ENCODE data around the gene TBCD. TPM values are rescaled to one million over a fixed set of nuclear protein-coding genes. Genes with fewer than 3 reads are reported as not detected.
A peak's percentile ranks its signal among the peaks of the same experiment; 100 is the strongest.

The TBCD gene
- total and polyA plus RNA-seq, 4 donors, result 56.3 to 140 (median 92.8) TPM

GRCh38 chr17:82876602-82877379 lies 124.9 kb downstream of the TBCD start:
- Histone ChIP-seq H3K27ac (ENCODE audit: low read depth, low read length) (no peak overlapping the region), H3K4me3 (ENCODE audit: low read depth, low read length) (no peak overlapping the region), H3K9me3 (ENCODE audit: control insufficient read depth, insufficient read depth, low read length) (no peaks in the 10 kb centered on the region), H3K36me3 (ENCODE audit: control insufficient read depth, insufficient read depth, low read length) (peaks cover 47% of the 10 kb centered on the region), H3K27me3 (ENCODE audit: control insufficient read depth, insufficient read depth, low read length) (no peaks in the 10 kb centered on the region), H3K4me1 (ENCODE audit: control insufficient read depth, insufficient read depth, low read length) (peaks cover 22% of the 10 kb centered on the region)
- WGBS (ENCODE audit: insufficient coverage), result 37% methylated on average over 10 of the region's 14 CpGs
- DNase-seq (ENCODE audit: low read depth in 4 of 6, low spot score in 6 of 6), result peak in 4 of 6 donors; percentile 36 to 86 (median 64)

- Histone ChIP-seq H3K4me3 (ENCODE audit: low read depth, low read length) (no peak overlapping the region), H3K27ac (ENCODE audit: low read depth, low read length) (no peak overlapping the region), H3K4me1 (ENCODE audit: control insufficient read depth, insufficient read depth, low read length) (peaks cover 34% of the 10 kb centered on the region), H3K9me3 (ENCODE audit: control insufficient read depth, insufficient read depth, low read length) (no peaks in the 10 kb centered on the region), H3K27me3 (ENCODE audit: control insufficient read depth, insufficient read depth, low read length) (no peaks in the 10 kb centered on the region), H3K36me3 (ENCODE audit: control insufficient read depth, insufficient read depth, low read length) (peaks cover 45% of the 10 kb centered on the region)
- WGBS (ENCODE audit: insufficient coverage), result 62% methylated on average over 3 of the region's 9 CpGs
- no peak for DNase-seq (ENCODE audit: low read depth in 4 of 6, low spot score in 6 of 6)
Measured at GRCh38 chr17:82878527-82878926, 126.7 kb downstream of the TBCD start.

- Histone ChIP-seq H3K36me3 (ENCODE audit: control insufficient read depth, insufficient read depth, low read length) (peaks cover 45% of the 10 kb centered on the region), H3K27me3 (ENCODE audit: control insufficient read depth, insufficient read depth, low read length) (no peaks in the 10 kb centered on the region), H3K27ac (ENCODE audit: low read depth, low read length) (no peak overlapping the region), H3K4me1 (ENCODE audit: control insufficient read depth, insufficient read depth, low read length) (peaks cover 42% of the 10 kb centered on the region), H3K4me3 (ENCODE audit: low read depth, low read length) (no peak overlapping the region), H3K9me3 (ENCODE audit: control insufficient read depth, insufficient read depth, low read length) (no peaks in the 10 kb centered on the region)
- WGBS (ENCODE audit: insufficient coverage), result 96% methylated on average over 12 of the region's 15 CpGs
- DNase-seq (ENCODE audit: low read depth in 4 of 6, low spot score in 6 of 6), result no peak
Measured at GRCh38 chr17:82879241-82879640, 127.4 kb downstream of the TBCD start.

GRCh38 chr17:82880620-82881323 lies 128.9 kb downstream of the TBCD start:
- WGBS (ENCODE audit: insufficient coverage), result 81% methylated on average over 19 of the region's 25 CpGs
- no peaks in the 10 kb centered on the region for H3K9me3 ChIP-seq (ENCODE audit: control insufficient read depth, insufficient read depth, low read length)
- H3K36me3 ChIP-seq (ENCODE audit: control insufficient read depth, insufficient read depth, low read length), result peaks cover 45% of the 10 kb centered on the region
- H3K27ac ChIP-seq (ENCODE audit: low read depth, low read length), result no peak overlapping the region
- peaks cover 51% of the 10 kb centered on the region for H3K4me1 ChIP-seq (ENCODE audit: control insufficient read depth, insufficient read depth, low read length)
- no peaks in the 10 kb centered on the region for H3K27me3 ChIP-seq (ENCODE audit: control insufficient read depth, insufficient read depth, low read length)
- no peak overlapping the region for H3K4me3 ChIP-seq (ENCODE audit: low read depth, low read length)
- no peak for DNase-seq (ENCODE audit: low read depth in 4 of 6, low spot score in 6 of 6)

GRCh38 chr17:82881324-82881823 lies 129.5 kb downstream of the TBCD start:
- Histone ChIP-seq H3K9me3 (ENCODE audit: control insufficient read depth, insufficient read depth, low read length) (no peaks in the 10 kb centered on the region), H3K36me3 (ENCODE audit: control insufficient read depth, insufficient read depth, low read length) (peaks cover 48% of the 10 kb centered on the region), H3K4me3 (ENCODE audit: low read depth, low read length) (no peak overlapping the region), H3K4me1 (ENCODE audit: control insufficient read depth, insufficient read depth, low read length) (peaks cover 50% of the 10 kb centered on the region), H3K27ac (ENCODE audit: low read depth, low read length) (no peak overlapping the region), H3K27me3 (ENCODE audit: control insufficient read depth, insufficient read depth, low read length) (no peaks in the 10 kb centered on the region)
- 77% methylated on average over 16 of the region's 21 CpGs for WGBS (ENCODE audit: insufficient coverage)
- no peak for DNase-seq (ENCODE audit: low read depth in 4 of 6, low spot score in 6 of 6)

GRCh38 chr17:82881900-82882714 lies 130.2 kb downstream of the TBCD start:
- no peak for DNase-seq (ENCODE audit: low read depth in 4 of 6, low spot score in 6 of 6)
- WGBS (ENCODE audit: insufficient coverage), result 93% methylated on average over 17 of the region's 17 CpGs

GRCh38 chr17:82882715-82883418 lies 131.0 kb downstream of the TBCD start:
- H3K9me3 ChIP-seq (ENCODE audit: control insufficient read depth, insufficient read depth, low read length), result peaks cover 4% of the 10 kb centered on the region
- H3K36me3 ChIP-seq (ENCODE audit: control insufficient read depth, insufficient read depth, low read length), result peaks cover 54% of the 10 kb centered on the region
- no peak overlapping the region for H3K4me3 ChIP-seq (ENCODE audit: low read depth, low read length)
- no peak overlapping the region for H3K27ac ChIP-seq (ENCODE audit: low read depth, low read length)
- DNase-seq (ENCODE audit: low read depth in 4 of 6, low spot score in 6 of 6), result no peak
- H3K4me1 ChIP-seq (ENCODE audit: control insufficient read depth, insufficient read depth, low read length), result peaks cover 47% of the 10 kb centered on the region
- H3K27me3 ChIP-seq (ENCODE audit: control insufficient read depth, insufficient read depth, low read length), result no peaks in the 10 kb centered on the region
- WGBS (ENCODE audit: insufficient coverage), result 91% methylated on average over 36 of the region's 39 CpGs

More at GRCh38 chr17:82881900-82882714, 130.2 kb downstream of the TBCD start:
- Histone ChIP-seq H3K36me3 (ENCODE audit: control insufficient read depth, insufficient read depth, low read length) (peaks cover 51% of the 10 kb centered on the region), H3K4me1 (ENCODE audit: control insufficient read depth, insufficient read depth, low read length) (peaks cover 47% of the 10 kb centered on the region), H3K9me3 (ENCODE audit: control insufficient read depth, insufficient read depth, low read length) (no peaks in the 10 kb centered on the region), H3K4me3 (ENCODE audit: low read depth, low read length) (no peak overlapping the region), H3K27me3 (ENCODE audit: control insufficient read depth, insufficient read depth, low read length) (no peaks in the 10 kb centered on the region), H3K27ac (ENCODE audit: low read depth, low read length) (peak overlapping the region; percentile 12)

GRCh38 chr17:82883419-82884031 lies 131.7 kb downstream of the TBCD start:
- no peak for DNase-seq (ENCODE audit: low read depth in 4 of 6, low spot score in 6 of 6)
- H3K4me3 ChIP-seq (ENCODE audit: low read depth, low read length), result no peak overlapping the region
- H3K36me3 ChIP-seq (ENCODE audit: control insufficient read depth, insufficient read depth, low read length), result peaks cover 60% of the 10 kb centered on the region
- no peaks in the 10 kb centered on the region for H3K27me3 ChIP-seq (ENCODE audit: control insufficient read depth, insufficient read depth, low read length)
- H3K9me3 ChIP-seq (ENCODE audit: control insufficient read depth, insufficient read depth, low read length), result peaks cover 4% of the 10 kb centered on the region
- H3K27ac ChIP-seq (ENCODE audit: low read depth, low read length), result no peak overlapping the region
- peaks cover 49% of the 10 kb centered on the region for H3K4me1 ChIP-seq (ENCODE audit: control insufficient read depth, insufficient read depth, low read length)
- 92% methylated on average over 20 of the region's 23 CpGs for WGBS (ENCODE audit: insufficient coverage)
